ENCODE results near the gene SLC9C1.
A peak's percentile ranks its signal among the peaks of the same experiment; 100 is the strongest.

Gene SLC9C1

GRCh38 chr3:112129925-112130637 lies 163.9 kb downstream of the SLC9C1 start:
- Histone ChIP-seq H3K27me3 (ENCODE audit: insufficient read depth, low read length, poor library complexity) (peaks cover 1% of the 10 kb centered on the region), H4K20me1 (ENCODE audit: insufficient read depth, low read length) (no peaks in the 10 kb centered on the region), H3K4me2 (ENCODE audit: insufficient read depth, low read length) (no peak overlapping the region), H3K27ac (ENCODE audit: low read length) (no peak overlapping the region), H3K4me3 (ENCODE audit: low read depth in 1 of 2, low read length in 2 of 2) (no peak overlapping the region), H2AFZ (ENCODE audit: low read depth, low read length) (no peak overlapping the region), H3K4me1 (ENCODE audit: insufficient read depth, low read length) (no peaks in the 10 kb centered on the region), H3K9me3 (ENCODE audit: insufficient read depth, low read length, severe bottlenecking) (no peaks in the 10 kb centered on the region), H3K79me2 (ENCODE audit: insufficient read depth, low read length) (no peaks in the 10 kb centered on the region), H3K9ac (ENCODE audit: low read depth, low read length) (no peak overlapping the region), H3K36me3 (ENCODE audit: insufficient read depth, low read length) (no peaks in the 10 kb centered on the region)
- DNase-seq: no peak
- no peak for TF ChIP-seq CTCF (IDR thresholded peaks at IDR 0.05; ENCODE audit: borderline replicate concordance, extremely low read depth, low read length, poor library complexity, severe bottlenecking)
- TF ChIP-seq EZH2 (IDR thresholded peaks at IDR 0.05; ENCODE audit: borderline replicate concordance, low read depth, low read length, severe bottlenecking): no peak
- ATAC-seq (ENCODE audit: insufficient read depth, low read depth): no peak

- peak; percentile 16 for DNase-seq
- no peak overlapping the region for H3K4me2 ChIP-seq (ENCODE audit: insufficient read depth, low read length)
- H2AFZ ChIP-seq (ENCODE audit: low read depth, low read length): no peak overlapping the region
- no peaks in the 10 kb centered on the region for H3K4me1 ChIP-seq (ENCODE audit: insufficient read depth, low read length)
- no peak overlapping the region for H3K4me3 ChIP-seq (ENCODE audit: low read depth in 1 of 2, low read length in 2 of 2)
- no peaks in the 10 kb centered on the region for H3K9me3 ChIP-seq (ENCODE audit: insufficient read depth, low read length, severe bottlenecking)
- H3K79me2 ChIP-seq (ENCODE audit: insufficient read depth, low read length): no peaks in the 10 kb centered on the region
- ATAC-seq (ENCODE audit: insufficient read depth, low read depth): peak; percentile 81
- H3K36me3 ChIP-seq (ENCODE audit: insufficient read depth, low read length): no peaks in the 10 kb centered on the region
- no peak for TF ChIP-seq CTCF (IDR thresholded peaks at IDR 0.05; ENCODE audit: borderline replicate concordance, extremely low read depth, low read length, poor library complexity, severe bottlenecking)
- TF ChIP-seq EZH2 (IDR thresholded peaks at IDR 0.05; ENCODE audit: borderline replicate concordance, low read depth, low read length, severe bottlenecking): no peak
- no peaks in the 10 kb centered on the region for H4K20me1 ChIP-seq (ENCODE audit: insufficient read depth, low read length)
- H3K9ac ChIP-seq (ENCODE audit: low read depth, low read length): no peak overlapping the region
- no peaks in the 10 kb centered on the region for H3K27me3 ChIP-seq (ENCODE audit: insufficient read depth, low read length, poor library complexity)
- H3K27ac ChIP-seq (ENCODE audit: low read length): no peak overlapping the region
Observed at GRCh38 chr3:112128843-112129727, 164.9 kb downstream of the SLC9C1 start.

GRCh38 chr3:112127522-112128494 lies 166.2 kb downstream of the SLC9C1 start:
- no peak overlapping the region for H2AFZ ChIP-seq (ENCODE audit: low read depth, low read length)
- no peaks in the 10 kb centered on the region for H3K9me3 ChIP-seq (ENCODE audit: insufficient read depth, low read length, severe bottlenecking)
- TF ChIP-seq CTCF (IDR thresholded peaks at IDR 0.05; ENCODE audit: borderline replicate concordance, extremely low read depth, low read length, poor library complexity, severe bottlenecking): no peak
- TF ChIP-seq EZH2 (IDR thresholded peaks at IDR 0.05; ENCODE audit: borderline replicate concordance, low read depth, low read length, severe bottlenecking): no peak
- no peak overlapping the region for H3K9ac ChIP-seq (ENCODE audit: low read depth, low read length)
- H3K4me2 ChIP-seq (ENCODE audit: insufficient read depth, low read length): no peak overlapping the region
- DNase-seq: no peak
- no peak overlapping the region for H3K27ac ChIP-seq (ENCODE audit: low read length)
- no peaks in the 10 kb centered on the region for H3K36me3 ChIP-seq (ENCODE audit: insufficient read depth, low read length)
- no peaks in the 10 kb centered on the region for H4K20me1 ChIP-seq (ENCODE audit: insufficient read depth, low read length)
- no peak overlapping the region for H3K4me3 ChIP-seq (ENCODE audit: low read depth in 1 of 2, low read length in 2 of 2)
- H3K27me3 ChIP-seq (ENCODE audit: insufficient read depth, low read length, poor library complexity): no peaks in the 10 kb centered on the region
- ATAC-seq (ENCODE audit: insufficient read depth, low read depth): no peak
- no peaks in the 10 kb centered on the region for H3K4me1 ChIP-seq (ENCODE audit: insufficient read depth, low read length)
- no peaks in the 10 kb centered on the region for H3K79me2 ChIP-seq (ENCODE audit: insufficient read depth, low read length)
